GM18517 (cell line): ENCODE results near the gene LGALS14.
"Not testable (repeated sequence)": the region's sequence is repeated elsewhere in the genome, so short reads cannot be mapped to it uniquely, and the experiment has no call there.

Experiments
- ATAC-seq: cut with Tn5 transposase; IDR thresholded peaks from one replicate; pipeline ENCODE4 v1.9.1; 2021; ENCODE audit warnings: mild to moderate bottlenecking, moderate library complexity; ENCODE audit not compliant: unreplicated experiment

Gene LGALS14

DNA sequence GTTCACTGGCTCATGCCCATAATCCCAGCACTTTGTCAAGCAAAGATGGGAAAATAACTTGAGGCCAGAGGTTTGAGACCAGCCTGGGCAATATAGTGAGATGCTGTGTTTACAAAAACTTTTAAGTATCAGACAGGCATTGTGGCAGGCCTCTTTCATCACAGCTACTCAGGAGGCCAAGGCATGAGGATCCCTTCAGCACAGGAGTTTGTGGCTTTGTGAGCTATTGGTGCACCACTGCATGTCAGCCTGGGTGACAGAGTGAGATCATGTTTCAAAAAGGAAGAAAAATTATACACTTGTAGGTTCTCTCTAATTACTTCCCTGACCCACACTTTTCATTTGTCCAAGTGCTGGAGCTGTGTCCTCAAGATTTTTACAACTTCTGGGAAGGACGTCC lies 11.5 kb upstream of the LGALS14 start:
- ATAC-seq = no peak

DNA sequence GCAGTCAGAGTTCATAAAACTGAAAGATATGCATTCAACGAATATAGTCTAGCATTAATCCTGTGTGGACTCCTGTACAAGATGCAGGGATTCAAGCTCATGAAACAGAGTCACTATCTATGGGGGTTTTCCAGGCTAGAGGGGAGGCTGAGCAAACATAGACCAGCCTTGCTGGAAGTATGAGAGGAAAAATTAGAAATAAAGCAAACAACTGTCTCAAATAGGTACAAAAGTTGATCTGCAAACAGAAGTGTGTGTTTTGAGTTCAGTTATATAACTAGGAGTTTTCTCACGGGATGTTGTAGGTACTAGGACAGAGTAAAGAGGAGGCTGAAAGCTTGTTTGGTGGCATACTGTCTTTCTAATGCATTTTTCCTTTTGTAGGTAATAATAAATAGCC lies 8.5 kb upstream of the LGALS14 start:
- no peak for ATAC-seq

GRCh38 chr19:39696387-39696786 lies 7.9 kb upstream of the LGALS14 start:
- ATAC-seq = no peak

DNA sequence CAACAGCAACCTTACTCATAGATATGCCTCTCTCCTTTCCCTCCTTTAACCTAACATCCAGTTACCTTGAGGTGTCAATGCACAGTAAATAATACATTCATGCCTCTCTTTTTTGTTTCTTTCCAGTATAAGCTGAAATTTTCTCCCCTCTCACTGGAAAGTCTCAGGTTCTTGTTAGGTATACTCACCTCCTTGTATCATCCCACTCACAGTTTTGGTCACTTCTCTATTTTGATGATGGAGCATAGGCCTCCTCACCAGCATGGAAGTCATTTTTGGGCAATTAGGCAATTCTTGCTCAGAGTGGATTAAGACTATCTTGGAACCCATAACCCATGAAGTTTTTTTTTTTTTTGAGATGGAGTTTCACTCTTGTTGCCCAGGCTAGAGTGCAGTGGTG lies 5.7 kb upstream of the LGALS14 start:
- ATAC-seq = no peak

- no peak for ATAC-seq
These were observed 3.0 kb upstream of the LGALS14 start for GRCh38 chr19:39701291-39701690.

GRCh38 chr19:39705578-39706188 lies 1.4 kb downstream of the LGALS14 start:
- no peak for ATAC-seq

- ATAC-seq = no peak
These were observed 4.3 kb downstream of the LGALS14 start for GRCh38 chr19:39708594-39708993.

DNA sequence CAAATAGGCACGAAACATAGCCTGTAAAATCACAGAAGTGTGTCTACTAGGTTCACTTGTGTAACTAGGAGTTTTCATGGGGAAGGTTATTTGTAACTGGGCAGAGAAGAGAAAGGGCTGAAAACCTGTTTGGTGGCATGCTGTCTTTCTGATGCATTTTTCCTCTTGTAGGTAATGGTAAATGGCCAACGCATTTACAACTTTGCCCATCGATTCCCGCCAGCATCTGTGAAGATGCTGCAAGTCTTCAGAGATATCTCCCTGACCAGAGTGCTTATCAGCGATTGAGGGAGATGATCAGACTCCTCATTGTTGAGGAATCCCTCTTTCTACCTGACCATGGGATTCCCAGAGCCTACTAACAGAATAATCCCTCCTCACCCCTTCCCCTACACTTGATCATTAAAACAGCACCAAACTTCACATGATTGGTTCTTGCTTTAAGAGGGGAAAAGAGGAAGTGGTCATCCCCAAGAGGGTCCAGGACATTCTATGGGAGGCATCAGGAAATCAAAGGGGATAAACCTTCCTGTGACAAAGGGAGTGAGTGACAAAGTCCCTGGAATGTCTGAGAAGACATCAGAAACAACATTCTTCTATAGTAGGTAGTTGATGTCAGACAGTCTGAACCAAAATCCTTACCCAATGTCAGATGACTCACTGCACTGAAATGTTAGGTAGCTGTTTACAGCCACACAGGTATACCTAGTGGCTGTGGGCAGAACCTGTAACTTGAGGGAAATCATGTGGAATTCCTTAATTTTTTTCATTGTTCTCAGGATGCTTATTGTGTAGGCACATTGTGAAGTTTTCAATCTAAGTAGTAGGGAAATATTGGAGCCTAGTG lies 5.0 kb downstream of the LGALS14 start:
- ATAC-seq = no peak

GRCh38 chr19:39710333-39710890 lies 6.1 kb downstream of the LGALS14 start:
- no peak for ATAC-seq

DNA sequence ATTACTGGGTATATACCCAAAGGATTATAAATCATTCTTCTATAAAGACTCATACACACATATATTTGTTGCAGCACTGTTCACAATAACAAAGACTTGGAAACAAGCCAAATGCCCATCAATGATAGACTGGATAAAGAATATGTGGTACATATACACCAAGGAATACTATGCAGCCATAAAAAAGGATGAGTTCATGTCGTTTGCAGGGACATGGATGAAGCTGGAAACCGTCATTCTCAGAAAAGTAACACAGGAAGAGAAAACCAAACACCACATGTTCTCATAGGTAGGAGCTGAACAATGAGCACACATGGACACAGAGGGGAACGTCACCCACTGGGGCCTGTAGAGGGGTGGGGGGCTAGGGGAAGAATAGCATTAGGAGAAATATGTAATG lies 15.9 kb downstream of the LGALS14 start:
- not testable (repeated sequence) for ATAC-seq

DNA sequence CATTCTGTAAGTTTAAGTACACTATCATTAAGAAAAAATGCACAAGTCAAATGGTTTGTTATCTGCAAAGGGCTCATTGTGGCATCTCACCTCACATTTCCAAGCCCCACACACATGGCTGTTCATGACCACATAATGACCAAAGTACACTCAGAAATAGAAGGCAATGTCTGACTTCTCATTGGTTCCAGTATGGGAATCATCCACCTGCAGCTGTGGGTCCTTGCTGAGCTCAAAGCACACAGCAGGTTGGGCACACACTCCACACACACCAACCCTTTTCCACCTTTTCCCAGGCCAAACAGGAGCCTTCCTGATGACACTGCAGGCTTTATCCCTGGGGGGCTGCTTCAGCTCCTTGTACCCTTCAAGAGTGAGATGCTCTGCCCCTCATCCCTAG lies 21.7 kb downstream of the LGALS14 start:
- ATAC-seq = no peak

DNA sequence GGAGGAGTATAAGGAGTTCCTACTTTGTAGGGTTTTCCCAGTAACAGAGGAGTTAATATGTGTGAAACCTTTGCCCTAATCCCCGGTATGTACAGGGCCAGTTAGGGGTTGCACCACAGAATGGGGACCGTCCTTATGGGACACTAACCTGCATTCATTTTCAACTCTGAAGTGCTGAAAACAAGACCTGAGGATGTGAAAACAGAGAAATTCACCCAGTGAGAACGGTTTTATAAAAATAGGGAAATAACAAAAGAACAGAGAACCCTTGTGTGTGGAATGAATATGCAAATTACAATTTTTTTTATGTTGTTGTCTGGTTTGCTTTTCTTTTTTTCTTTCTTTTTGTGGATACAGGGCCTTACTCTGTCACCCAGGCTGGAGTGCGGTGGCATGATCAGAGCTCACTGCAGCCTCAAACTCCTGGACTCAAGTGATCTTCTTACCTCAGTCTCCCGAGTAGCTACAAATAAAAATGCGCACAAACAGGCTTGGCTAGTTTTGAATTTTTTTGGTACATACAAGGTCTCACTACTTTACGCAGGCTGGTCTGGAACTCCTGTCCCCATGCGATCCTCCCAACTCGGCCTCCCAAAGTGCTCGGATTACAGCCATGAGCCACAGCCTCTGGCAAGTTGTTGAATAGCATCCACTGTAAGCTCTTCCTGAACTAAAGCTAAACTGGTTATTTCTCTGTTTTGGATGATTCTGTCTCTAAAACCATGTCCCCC lies 23.0 kb downstream of the LGALS14 start:
- ATAC-seq = no peak

GRCh38 chr19:39728040-39728439 lies 23.8 kb downstream of the LGALS14 start:
- ATAC-seq = no peak

GRCh38 chr19:39729594-39729993 lies 25.3 kb downstream of the LGALS14 start:
- ATAC-seq = no peak

DNA sequence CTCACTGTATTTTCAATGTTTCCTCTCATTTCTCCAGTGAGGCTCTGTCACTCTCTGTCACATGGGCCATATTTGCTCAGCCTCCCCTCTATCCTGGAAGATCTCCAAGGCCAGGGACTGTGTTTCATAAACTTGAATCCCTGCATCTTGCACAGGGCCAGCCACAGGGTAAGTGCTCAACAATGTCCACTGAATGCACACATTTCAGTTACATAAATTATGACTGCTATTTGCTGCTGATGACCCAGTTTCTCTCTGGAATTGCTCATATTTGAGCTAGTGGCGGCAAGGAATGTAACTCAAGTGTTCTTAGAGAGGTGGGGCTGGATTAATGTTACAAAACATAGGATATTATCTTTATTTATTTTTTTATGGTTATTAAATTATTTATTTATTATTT lies 27.4 kb downstream of the LGALS14 start:
- no peak for ATAC-seq

DNA sequence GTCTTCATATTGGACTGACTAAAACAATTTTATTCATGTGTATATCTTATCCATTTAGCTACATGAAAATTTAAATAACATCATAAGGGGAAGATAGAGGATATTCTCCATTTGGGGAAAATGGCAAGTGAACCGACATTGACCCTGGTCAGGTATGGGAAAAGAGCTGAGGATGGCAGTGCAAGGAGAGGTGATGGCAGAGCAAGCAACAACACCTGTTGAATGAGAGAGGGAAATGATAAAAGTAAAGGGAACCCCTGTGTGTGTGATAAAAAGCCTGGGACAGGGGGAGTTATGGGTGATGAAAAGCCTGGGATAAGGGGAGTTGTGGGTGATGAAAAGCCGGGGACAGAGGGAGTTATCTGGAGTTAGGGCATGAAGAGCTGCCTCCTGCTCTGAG lies 29.6 kb downstream of the LGALS14 start:
- no peak for ATAC-seq

- no peak for ATAC-seq
These were observed 31.4 kb downstream of the LGALS14 start for GRCh38 chr19:39735688-39736087.

GRCh38 chr19:39736088-39736487 lies 31.8 kb downstream of the LGALS14 start:
- ATAC-seq = no peak

- no peak for ATAC-seq
These were observed 33.1 kb downstream of the LGALS14 start for GRCh38 chr19:39737351-39737750.

DNA sequence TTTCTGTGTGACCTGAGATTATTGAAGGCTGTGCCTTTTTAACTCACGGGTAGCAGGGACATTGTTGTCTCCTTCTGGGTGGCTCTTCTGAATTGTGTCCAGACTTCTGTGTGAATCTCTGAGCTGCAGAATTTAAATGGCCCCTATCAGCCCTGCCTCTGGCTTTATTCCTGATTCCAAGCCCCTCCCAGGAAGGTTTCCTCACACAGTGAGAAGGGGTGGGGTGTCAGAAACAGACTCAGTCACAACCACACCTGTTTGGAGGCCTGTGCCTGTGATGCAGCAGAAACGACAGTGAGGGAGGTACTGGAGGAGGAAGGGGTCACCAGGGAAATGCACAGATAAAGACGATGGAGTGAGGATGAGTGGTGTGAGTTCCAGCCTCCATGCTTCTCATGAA lies 33.6 kb downstream of the LGALS14 start, which contains the start of gene CLC:
Gene CLC, minus strand, starts transcription at position 139 of the 400 bp plus-strand sequence. Its CDS starts 77 bp downstream, at position 62.
- no peak for ATAC-seq

GRCh38 chr19:39738814-39739213 lies 34.5 kb downstream of the LGALS14 start:
- no peak for ATAC-seq
